Measurements from ENCODE around the gene C6orf15. TPM values are rescaled to one million over a fixed set of nuclear protein-coding genes. Genes with fewer than 3 reads are reported as not detected.

The C6orf15 gene
- total RNA-seq, 4 donors from 2014 or later: not detected

- intact Hi-C loops (cut with DNase I; ENCODE audit: low total_unique reads) (no loop called here), in situ Hi-C loops (cut with MboI; ENCODE audit: low sequenced_read_pairs in 4 of 4) (no loop called here)
- Histone ChIP-seq H3K9me3 (no peaks in the 10 kb centered on the region), H3K4me1 (peaks cover 0 to 13% of the 10 kb centered on the region in 2 donors), H3K27ac (no peak overlapping the region), H3K36me3 (no peaks in the 10 kb centered on the region), H3K27me3 (no peaks in the 10 kb centered on the region), H3K4me3 (no peak overlapping the region)
- no peak for ATAC-seq
- no peak for DNase-seq
- no peak for TF ChIP-seq CTCF (IDR thresholded peaks at IDR 0.05 in 4 of 5, conservative IDR thresholded peaks at IDR 0.05 in 1 of 5)
- TF ChIP-seq POLR2A (IDR thresholded peaks at IDR 0.05): no peak
These were observed 5.8 kb upstream of the C6orf15 start for GRCh38 chr6:31118178-31118577.

DNA sequence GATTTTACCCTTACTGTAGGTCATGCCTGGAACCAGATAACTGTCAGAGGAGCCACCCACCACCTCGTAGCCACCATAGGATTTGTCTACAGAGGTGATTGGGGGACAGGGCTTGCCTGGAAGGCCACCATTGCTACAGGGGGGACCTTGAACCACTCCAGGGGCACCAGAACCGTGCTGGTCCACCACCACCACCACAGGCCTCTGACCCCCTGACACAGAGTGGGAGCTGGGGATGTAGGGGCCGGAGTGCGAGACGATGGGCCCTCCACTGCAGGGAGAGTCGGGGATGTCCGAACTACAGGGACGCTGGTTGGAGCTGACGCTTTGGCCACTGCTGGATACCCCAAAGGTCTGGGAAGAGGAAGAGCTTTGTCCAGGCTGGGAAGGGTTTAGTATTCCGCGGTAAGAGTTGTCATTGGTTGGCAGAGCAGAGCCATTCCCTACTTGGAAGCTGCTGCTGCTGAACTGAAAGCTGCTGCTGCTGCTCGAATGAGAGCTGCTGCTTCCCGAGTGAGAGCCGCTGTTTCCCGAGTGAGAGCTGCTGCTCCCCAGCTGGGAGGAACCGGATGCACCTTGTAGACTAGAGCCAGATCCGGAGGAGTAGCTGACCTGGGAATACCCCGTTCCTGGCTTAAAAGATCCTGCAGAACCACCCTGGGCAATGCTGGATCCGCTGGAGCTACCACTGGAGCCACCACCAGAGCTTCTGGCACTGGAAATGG lies 4.4 kb upstream of the C6orf15 start:
- Histone ChIP-seq H3K4me3 (peak overlapping the region in 2 of 4 donors; percentile 14 to 29), H3K36me3 (no peaks in the 10 kb centered on the region), H3K9me3 (no peaks in the 10 kb centered on the region), H3K27ac (peak overlapping the region in 2 of 4 donors; percentile 18 to 65), H3K4me1 (peaks cover 0 to 11% of the 10 kb centered on the region in 2 donors), H3K27me3 (no peaks in the 10 kb centered on the region)
- intact Hi-C loops (cut with DNase I; ENCODE audit: low total_unique reads): no loop called here
- peak in 1 of 2 donors; percentile 19 for DNase-seq
- ATAC-seq: peak in 1 of 2 donors; percentile 11
- TF ChIP-seq CTCF (IDR thresholded peaks at IDR 0.05 in 4 of 5, conservative IDR thresholded peaks at IDR 0.05 in 1 of 5): no peak
- no peak for TF ChIP-seq POLR2A (IDR thresholded peaks at IDR 0.05)
- in situ Hi-C loops (cut with MboI; ENCODE audit: low sequenced_read_pairs in 4 of 4): no loop called here

DNA sequence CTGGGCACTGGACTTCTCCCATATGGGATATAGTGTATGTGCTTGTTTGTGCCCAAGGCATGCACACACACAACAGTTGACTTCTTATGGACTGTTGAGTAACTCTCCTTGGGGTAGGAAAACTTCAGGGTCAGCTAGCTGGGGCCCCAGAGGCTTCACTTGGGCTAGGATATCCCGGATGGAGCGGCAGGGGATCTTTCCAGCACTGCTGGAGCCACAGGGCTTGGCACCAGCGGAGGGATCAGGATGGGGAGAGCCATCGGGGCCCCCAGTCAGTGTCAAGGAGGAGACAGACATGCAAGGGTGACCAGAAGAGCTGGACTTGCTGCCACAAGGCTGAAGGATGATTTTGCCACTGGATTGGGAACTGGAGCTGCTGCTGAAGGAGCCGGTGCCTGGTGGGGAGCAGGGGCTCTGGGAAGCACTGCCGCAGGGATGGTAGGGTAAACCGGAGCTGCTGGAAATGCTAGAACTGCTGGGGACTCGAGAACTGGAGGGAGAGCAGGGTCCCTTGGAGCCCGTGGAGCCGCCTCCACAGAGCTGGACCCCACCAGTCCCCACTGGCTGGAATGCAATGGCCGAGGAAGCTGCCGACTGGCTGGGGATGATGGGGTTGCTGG lies 3.7 kb upstream of the C6orf15 start:
- intact Hi-C loops (cut with DNase I; ENCODE audit: low total_unique reads) (no loop called here), in situ Hi-C loops (cut with MboI; ENCODE audit: low sequenced_read_pairs in 4 of 4) (no loop called here)
- ATAC-seq (no peak), DNase-seq (no peak)
- Histone ChIP-seq H3K9me3 (no peaks in the 10 kb centered on the region), H3K27ac (no peak overlapping the region), H3K36me3 (no peaks in the 10 kb centered on the region), H3K27me3 (no peaks in the 10 kb centered on the region), H3K4me3 (no peak overlapping the region), H3K4me1 (peaks cover 0 to 11% of the 10 kb centered on the region in 2 donors)
- TF ChIP-seq POLR2A (IDR thresholded peaks at IDR 0.05) (no peak), CTCF (IDR thresholded peaks at IDR 0.05 in 4 of 5, conservative IDR thresholded peaks at IDR 0.05 in 1 of 5) (no peak)

GRCh38 chr6:31114970-31115849 lies 2.8 kb upstream of the C6orf15 start:
- ATAC-seq (peak in 1 of 2 donors; percentile 17), DNase-seq (no peak)
- intact Hi-C loops (cut with DNase I; ENCODE audit: low total_unique reads) (no loop called here), in situ Hi-C loops (cut with MboI; ENCODE audit: low sequenced_read_pairs in 4 of 4) (no loop called here)
- Histone ChIP-seq H3K4me1 (peaks cover 0 to 11% of the 10 kb centered on the region in 2 donors), H3K27me3 (peaks cover 0 to 2% (median 0%) of the 10 kb centered on the region in 3 donors), H3K36me3 (no peaks in the 10 kb centered on the region), H3K27ac (peak overlapping the region in 3 of 4 donors; percentile 31 to 72 (median 45)), H3K9me3 (no peaks in the 10 kb centered on the region), H3K4me3 (no peak overlapping the region)
- TF ChIP-seq POLR2A (IDR thresholded peaks at IDR 0.05) (no peak), CTCF (IDR thresholded peaks at IDR 0.05 in 4 of 5, conservative IDR thresholded peaks at IDR 0.05 in 1 of 5) (no peak)

All from gastrocnemius medialis (tissue), 4 donors.